LNCAP (cell line): ENCODE measurements around the gene PKN1.

Experiments
- CTCF ChIP-seq: fragments of 450-650 bp; IDR thresholded peaks from 2 replicates; pipeline ENCODE4 v1.5.1; 2017; ENCODE audit warnings: mild to moderate bottlenecking

The PKN1 gene

GRCh38 chr19:14511229-14511593, 78.1 kb downstream of the PKN1 start:
- TF ChIP-seq CTCF = no peak

GRCh38 chr19:14512406-14512961, 79.4 kb downstream of the PKN1 start:
- no peak for TF ChIP-seq CTCF

- TF ChIP-seq CTCF = no peak
These were observed 81.2 kb downstream of the PKN1 start for GRCh38 chr19:14514215-14514863.

- TF ChIP-seq CTCF = no peak
These were observed 82.5 kb downstream of the PKN1 start for GRCh38 chr19:14515501-14516047.

- no peak for TF ChIP-seq CTCF
These were observed 83.0 kb downstream of the PKN1 start for GRCh38 chr19:14516048-14516534.

GRCh38 chr19:14516746-14517438, 83.8 kb downstream of the PKN1 start:
- no peak for TF ChIP-seq CTCF

GRCh38 chr19:14517446-14517839, 84.3 kb downstream of the PKN1 start:
- no peak for TF ChIP-seq CTCF
